HAP-1 (cell line): ENCODE data around the gene MRPS15.
"Not testable (repeated sequence)": the region's sequence is repeated elsewhere in the genome, so short reads cannot be mapped to it uniquely, and the experiment has no call there.

Experiments
- DNase-seq, 2 experiments: peaks; one replicate each; pipeline ENCODE4 v3.0.0-alpha.2; 2016 to 2020; ENCODE audit warnings: low spot score in 2 of 2
- H3K27me3 ChIP-seq: fragments of 250-450 bp; sonication (Bioruptor Pico); 2 replicates; pipeline ENCODE4 v1.5.1; 2020; ENCODE audit warnings: low read depth, mild to moderate bottlenecking, moderate library complexity
- H3K36me3 ChIP-seq: fragments of 250-450 bp; sonication (Bioruptor Pico); replicated peaks from 2 replicates; pipeline ENCODE4 v1.5.1; 2020; ENCODE audit warnings: mild to moderate bottlenecking
- H3K4me1 ChIP-seq: fragments of 250-450 bp; sonication (Bioruptor Pico); 2 replicates; pipeline ENCODE4 v1.5.1; 2020; ENCODE audit warnings: mild to moderate bottlenecking
- H3K4me3 ChIP-seq: fragments of 250-450 bp; sonication (Bioruptor Pico); 2 replicates; pipeline ENCODE4 v1.5.1; 2020; ENCODE audit warnings: mild to moderate bottlenecking, moderate library complexity
- H3K9me3 ChIP-seq: fragments of 250-450 bp; sonication (Bioruptor Pico); 2 replicates; pipeline ENCODE4 v1.5.1; 2020; ENCODE audit warnings: mild to moderate bottlenecking, moderate library complexity
- in situ Hi-C: fragments of 300-500 bp; cut with MboI; formaldehyde crosslinking; loops from 3 replicates; pipeline ENCODE4 v1.14.3; 2020; ENCODE audit warnings: low sequenced_read_pairs, inconsistent platforms, mixed read lengths

Gene MRPS15

GRCh38 chr1:36493524-36493923, 29.3 kb upstream of the MRPS15 start:
- in situ Hi-C loops = no loop called here
- Histone ChIP-seq H3K36me3 (no peaks in the 10 kb centered on the region), H3K4me3 (no peak overlapping the region), H3K4me1 (no peaks in the 10 kb centered on the region), H3K27me3 (peaks cover 7% of the 10 kb centered on the region), H3K9me3 (no peaks in the 10 kb centered on the region)
- no peak for DNase-seq

DNA sequence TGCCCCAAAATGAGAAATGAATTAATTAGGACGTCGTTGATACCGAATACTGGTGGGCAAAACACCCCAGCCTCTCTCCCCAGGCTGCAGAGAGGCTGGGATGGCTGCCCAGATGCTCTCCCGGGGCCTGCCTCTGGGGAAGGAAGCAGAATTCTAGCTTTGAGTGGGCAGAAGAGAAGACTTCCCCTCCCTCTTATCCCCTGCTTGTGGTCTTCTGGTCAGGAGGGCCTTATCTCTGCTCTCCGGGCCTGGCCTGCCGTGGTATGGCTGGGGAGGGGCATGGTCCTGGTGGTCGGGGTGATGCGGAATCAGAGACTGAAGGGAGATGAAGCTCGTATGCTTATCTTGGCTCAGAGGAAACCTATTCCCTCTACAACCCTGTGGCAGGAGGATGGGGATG, 28.3 kb upstream of the MRPS15 start:
- in situ Hi-C loops = no loop called here
- H3K36me3 ChIP-seq = no peaks in the 10 kb centered on the region
- no peaks in the 10 kb centered on the region for H3K27me3 ChIP-seq
- H3K9me3 ChIP-seq = no peaks in the 10 kb centered on the region
- no peak overlapping the region for H3K4me3 ChIP-seq
- H3K4me1 ChIP-seq = no peaks in the 10 kb centered on the region
- no peak for DNase-seq

DNA sequence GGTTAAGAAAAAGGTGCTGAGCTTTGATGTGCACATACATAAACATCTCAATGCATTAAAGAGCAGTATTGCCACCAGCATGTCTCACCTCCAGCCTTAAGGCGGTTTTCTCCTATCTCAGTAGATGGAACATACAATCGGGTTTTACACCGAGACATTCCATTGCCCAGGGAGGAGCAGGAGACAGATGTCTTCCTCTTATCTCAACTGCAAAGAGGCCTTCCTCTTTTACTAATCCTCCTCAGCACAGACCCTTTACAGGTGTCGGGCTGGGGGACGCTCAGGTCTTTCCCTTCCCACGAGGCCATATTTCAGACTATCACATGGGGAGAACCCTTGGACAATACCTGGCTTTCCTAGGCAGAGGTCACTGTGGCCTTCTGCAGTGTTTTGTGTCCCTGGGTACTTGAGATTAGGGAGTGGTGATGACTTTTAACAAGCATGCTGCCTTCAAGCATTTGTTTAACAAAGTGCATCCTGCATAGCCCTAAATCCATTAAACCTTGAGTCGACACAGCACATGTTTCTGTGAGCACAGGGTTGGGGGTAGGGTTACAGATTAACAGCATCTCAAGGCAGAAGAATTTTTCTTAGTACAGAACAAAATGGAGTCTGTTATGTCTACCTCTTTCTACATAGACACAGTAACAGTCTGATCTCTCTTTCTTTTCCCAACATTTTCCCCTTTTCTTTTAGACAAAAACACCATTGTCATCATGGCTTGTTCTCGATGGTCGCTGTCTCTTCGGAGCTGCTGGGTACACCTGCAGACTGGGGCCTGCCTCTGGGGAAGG, 25.3 kb upstream of the MRPS15 start:
- H3K27me3 ChIP-seq, H3K36me3 ChIP-seq, H3K9me3 ChIP-seq, H3K4me3 ChIP-seq, H3K4me1 ChIP-seq, DNase-seq, in situ Hi-C loops: not testable (repeated sequence)

DNA sequence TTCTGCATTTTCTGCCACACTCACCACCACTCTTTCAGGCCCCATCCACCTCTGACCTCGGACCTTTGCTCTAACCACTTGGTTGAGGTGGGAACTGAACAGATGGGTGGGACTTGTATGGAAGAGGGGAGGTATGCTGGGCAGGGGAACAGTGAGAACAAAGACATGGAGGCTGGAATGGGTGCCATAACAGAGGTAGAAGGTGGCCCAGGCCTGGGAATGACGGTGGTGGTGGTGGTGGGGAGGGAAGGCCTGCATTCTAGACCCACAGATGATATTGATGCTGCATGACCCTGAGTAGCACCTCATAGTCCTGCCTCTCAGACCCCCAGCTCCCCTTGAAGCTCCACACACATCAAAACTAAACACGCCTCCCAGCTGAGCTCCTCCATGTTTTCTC, 23.7 kb upstream of the MRPS15 start:
- no peak for DNase-seq
- Histone ChIP-seq H3K4me3 (no peak overlapping the region), H3K9me3 (no peaks in the 10 kb centered on the region), H3K36me3 (no peaks in the 10 kb centered on the region), H3K4me1 (no peaks in the 10 kb centered on the region), H3K27me3 (no peaks in the 10 kb centered on the region)
- in situ Hi-C loops = no loop called here

DNA sequence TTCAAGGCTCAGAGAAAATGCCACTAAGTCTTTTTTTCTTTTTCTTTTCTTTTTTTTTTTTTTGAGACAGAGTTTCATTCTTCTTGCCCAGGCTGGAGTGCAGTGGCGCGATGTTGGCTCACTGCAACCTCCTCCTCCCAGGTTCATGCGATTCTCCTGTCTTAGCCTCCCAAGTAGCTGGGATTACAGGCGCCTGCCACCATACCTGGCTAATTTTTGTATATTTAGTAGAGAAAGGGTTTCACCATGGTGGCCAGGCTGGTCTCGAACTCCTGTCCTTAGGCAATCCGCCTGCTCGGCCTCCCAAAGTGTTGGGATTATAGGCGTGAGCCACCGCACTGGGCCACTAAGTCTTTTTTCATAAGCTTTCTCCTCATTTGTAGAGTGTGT, 23.1 kb upstream of the MRPS15 start:
- H3K4me3 ChIP-seq, H3K4me1 ChIP-seq, in situ Hi-C loops, H3K36me3 ChIP-seq, DNase-seq, H3K27me3 ChIP-seq, H3K9me3 ChIP-seq: not testable (repeated sequence)

DNA sequence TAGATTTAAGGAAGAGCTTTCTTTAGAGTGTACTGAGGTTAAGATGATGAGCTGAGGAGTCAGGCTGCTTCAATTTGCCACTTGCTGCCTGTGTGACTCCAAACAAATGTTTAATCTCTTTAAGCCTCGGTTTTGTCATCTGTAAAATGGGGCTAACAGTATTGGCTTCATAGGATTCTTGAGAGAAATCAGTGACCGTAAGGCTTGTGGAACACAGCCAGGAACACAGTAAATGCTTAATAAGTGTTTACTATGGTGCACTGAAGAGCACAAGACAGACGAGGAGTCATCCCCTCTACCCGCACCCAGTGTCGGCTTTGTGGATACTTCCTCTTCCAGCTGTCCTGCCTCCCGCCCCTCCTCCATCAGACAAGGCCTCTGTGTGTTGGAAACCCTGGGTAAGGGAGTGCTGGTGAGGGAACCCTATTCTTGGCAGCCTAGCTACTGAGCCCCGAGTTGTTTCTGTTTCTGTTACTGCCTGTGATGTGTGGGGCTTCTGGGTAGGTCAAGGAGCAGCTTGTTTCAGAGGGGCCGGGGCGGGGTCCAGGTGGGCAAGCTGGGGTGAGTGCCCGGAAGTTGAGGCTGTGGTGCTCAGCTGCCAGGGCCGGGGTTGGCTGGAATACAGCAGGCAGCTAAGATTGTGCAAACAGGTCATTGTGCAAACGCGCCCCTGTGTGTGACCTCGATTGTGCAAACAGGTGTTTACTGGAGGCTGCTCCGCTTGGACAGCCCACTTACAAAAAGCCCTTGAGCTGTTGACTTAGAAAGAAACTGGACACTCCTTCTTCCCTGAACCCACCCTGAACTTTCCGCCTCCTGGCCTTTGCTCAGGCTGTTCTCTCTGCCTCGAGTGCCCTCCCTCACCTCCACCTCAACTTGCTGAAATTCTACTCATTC, 22.5 kb upstream of the MRPS15 start:
- no peaks in the 10 kb centered on the region for H3K9me3 ChIP-seq
- DNase-seq = no peak
- H3K36me3 ChIP-seq = no peaks in the 10 kb centered on the region
- H3K4me3 ChIP-seq = no peak overlapping the region
- in situ Hi-C loops = no loop called here
- H3K4me1 ChIP-seq = no peaks in the 10 kb centered on the region
- H3K27me3 ChIP-seq = no peaks in the 10 kb centered on the region

DNA sequence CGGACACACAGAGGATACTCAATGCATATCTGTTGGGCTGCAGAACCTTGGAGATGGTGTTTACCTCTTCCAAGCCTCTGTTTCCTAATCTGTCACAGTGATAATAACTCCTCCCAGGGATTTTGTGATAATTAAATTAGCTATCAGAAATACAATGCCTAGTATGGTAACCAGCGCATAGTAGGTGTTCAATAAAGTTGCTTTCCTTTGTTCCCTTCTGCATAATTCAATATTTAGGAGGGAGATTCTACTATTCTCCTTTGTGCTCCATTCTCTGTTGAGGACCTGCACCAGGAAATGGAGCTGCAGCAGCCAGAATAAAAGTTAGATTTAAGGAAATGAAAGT, 21.9 kb upstream of the MRPS15 start:
- DNase-seq = no peak
- in situ Hi-C loops = no loop called here
- Histone ChIP-seq H3K4me3 (no peak overlapping the region), H3K4me1 (no peaks in the 10 kb centered on the region), H3K9me3 (no peaks in the 10 kb centered on the region), H3K36me3 (no peaks in the 10 kb centered on the region), H3K27me3 (no peaks in the 10 kb centered on the region)

DNA sequence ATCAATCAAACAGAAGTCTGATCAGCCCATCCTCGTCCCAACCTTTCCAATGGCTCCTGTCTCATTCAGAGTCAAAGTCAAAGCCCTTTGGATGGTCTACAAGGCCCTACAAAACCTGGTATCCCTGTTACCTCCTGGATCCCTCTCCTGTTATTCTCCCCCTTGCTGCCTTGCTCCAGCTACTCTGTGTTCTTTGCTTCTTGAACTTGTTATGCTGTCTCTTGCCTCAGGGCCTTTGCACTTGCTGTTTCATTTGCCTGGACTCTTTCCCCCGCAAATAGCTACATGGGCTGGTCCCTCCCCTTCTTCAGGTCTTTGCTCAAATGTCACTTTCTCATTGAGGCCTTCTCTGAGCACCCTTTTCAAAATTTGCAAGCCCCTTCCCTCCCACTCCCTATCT, 19.9 kb upstream of the MRPS15 start:
- Histone ChIP-seq H3K4me1 (no peaks in the 10 kb centered on the region), H3K27me3 (no peaks in the 10 kb centered on the region), H3K36me3 (no peaks in the 10 kb centered on the region), H3K9me3 (no peaks in the 10 kb centered on the region), H3K4me3 (no peak overlapping the region)
- DNase-seq = no peak
- in situ Hi-C loops = no loop called here

GRCh38 chr1:36482724-36483388, 18.7 kb upstream of the MRPS15 start, which contains the start of gene CSF3R:
TSS of gene CSF3R (minus strand) at chr1:36482913. CDS start at chr1:36479496, 3,417 bp downstream.
- DNase-seq = no peak
- Histone ChIP-seq H3K27me3 (no peaks in the 10 kb centered on the region), H3K36me3 (no peaks in the 10 kb centered on the region), H3K9me3 (no peaks in the 10 kb centered on the region), H3K4me1 (no peaks in the 10 kb centered on the region), H3K4me3 (no peak within 1 kb of the TSS)
- in situ Hi-C loops = no loop called here

DNA sequence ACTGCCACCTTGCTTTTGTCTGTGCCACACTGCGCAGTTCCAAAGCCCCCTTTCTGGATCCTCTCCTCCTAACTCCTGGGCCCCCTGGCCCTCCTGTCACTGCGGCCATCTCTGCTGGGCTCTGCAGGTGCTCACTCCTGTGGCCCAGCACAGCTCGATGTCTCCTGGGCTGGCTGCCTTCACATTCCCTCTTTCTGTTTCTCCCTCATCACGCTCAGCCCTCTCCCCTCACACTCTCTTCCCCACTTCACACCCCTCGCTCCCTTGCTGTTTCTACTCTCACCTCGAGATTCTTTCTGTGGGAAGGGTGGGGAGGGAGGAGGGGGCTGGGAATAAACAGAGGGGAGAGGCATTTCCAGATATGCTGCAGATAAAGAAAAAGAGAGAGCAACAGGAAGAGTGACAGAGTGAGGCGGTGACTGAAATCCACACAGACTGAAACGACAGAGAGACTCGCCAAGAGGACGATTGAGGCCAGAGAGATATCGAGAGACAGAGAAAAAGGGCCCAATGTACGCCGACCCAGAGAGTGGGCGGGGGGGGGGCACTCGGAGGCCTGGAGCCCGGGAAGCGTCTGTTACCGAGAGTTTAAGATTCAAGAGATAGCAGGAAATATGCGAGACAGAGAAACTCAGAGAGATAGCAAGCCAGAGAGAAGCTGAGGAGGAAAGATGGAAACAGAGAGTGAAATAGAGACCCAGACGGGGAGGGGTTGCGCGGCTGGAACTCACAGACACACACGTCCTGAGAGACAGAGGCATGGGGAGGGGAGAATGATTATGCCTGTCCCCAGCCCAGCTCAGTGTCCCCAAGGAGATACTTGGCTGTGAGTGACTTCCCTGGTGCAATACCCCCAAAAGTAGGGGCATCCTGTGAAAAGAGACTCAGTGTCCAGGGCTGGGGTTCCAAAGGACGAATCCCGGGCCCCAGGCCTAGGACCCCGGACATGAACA, 17.9 kb upstream of the MRPS15 start:
- in situ Hi-C loops = no loop called here
- Histone ChIP-seq H3K9me3 (no peaks in the 10 kb centered on the region), H3K4me1 (no peaks in the 10 kb centered on the region), H3K36me3 (no peaks in the 10 kb centered on the region), H3K27me3 (no peaks in the 10 kb centered on the region), H3K4me3 (no peak overlapping the region)
- no peak for DNase-seq

- no peak for DNase-seq
- in situ Hi-C loops = no loop called here
- H3K36me3 ChIP-seq = no peaks in the 10 kb centered on the region
- no peaks in the 10 kb centered on the region; the same call in 1 of the 2 replicates for H3K4me1 ChIP-seq
- no peaks in the 10 kb centered on the region for H3K9me3 ChIP-seq
- H3K4me3 ChIP-seq = no peak overlapping the region
- no peaks in the 10 kb centered on the region for H3K27me3 ChIP-seq
These were observed 16.9 kb upstream of the MRPS15 start for GRCh38 chr1:36481091-36481490.

GRCh38 chr1:36480161-36480560, 16.0 kb upstream of the MRPS15 start:
- Histone ChIP-seq H3K4me3 (no peak overlapping the region), H3K27me3 (no peaks in the 10 kb centered on the region), H3K9me3 (no peaks in the 10 kb centered on the region), H3K4me1 (no peaks in the 10 kb centered on the region; the same call in 1 of the 2 replicates), H3K36me3 (no peaks in the 10 kb centered on the region)
- no peak for DNase-seq
- in situ Hi-C loops = no loop called here

DNA sequence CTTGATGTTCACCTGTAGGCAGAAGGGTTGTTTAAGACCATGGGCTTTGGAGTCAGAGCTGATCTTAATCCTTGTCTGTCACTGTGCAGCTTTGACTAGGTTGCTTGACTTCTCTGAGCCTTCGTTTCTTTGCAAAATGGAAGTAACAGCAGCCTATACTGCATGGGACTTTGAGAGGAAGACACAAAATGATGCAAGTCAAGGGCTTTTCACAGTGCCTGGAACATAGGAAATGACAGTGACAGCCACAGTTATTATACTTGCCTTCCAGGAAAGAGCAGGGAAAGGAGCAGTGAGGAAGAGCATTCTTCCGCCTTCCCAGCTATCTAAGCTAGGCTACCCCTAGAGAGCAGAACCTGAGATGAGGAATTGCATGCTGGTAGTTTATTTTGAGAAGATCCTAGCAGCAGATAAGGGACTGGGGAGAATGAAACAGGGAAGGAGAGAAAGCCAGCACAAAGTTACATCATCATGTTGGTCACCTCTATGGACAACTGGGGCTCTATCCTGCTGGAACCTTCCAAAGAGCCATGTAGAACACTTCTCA, 15.4 kb upstream of the MRPS15 start:
- DNase-seq = no peak

More for the DNA sequence above, 15.4 kb upstream of the MRPS15 start:
- Histone ChIP-seq H3K4me1 (no peaks in the 10 kb centered on the region; the same call in 1 of the 2 replicates), H3K27me3 (no peaks in the 10 kb centered on the region), H3K4me3 (no peak overlapping the region), H3K9me3 (no peaks in the 10 kb centered on the region), H3K36me3 (no peaks in the 10 kb centered on the region)
- in situ Hi-C loops = no loop called here
